HCT116 (cell line): ENCODE data around the gene HEPACAM2. TPM values are rescaled to one million over a fixed set of nuclear protein-coding genes. Genes with fewer than 3 reads are reported as not detected.

Experiments
- ATAC-seq: fragments of 200-7000 bp; cut with Tn5 transposase; 2 replicates; pipeline ENCODE4 v1.9.1; 2020; ENCODE audit warnings: mild to moderate bottlenecking, moderate library complexity
- BruUV-seq: library from RNA; stranded (reverse); fragments of 400-500 nt; replicated peaks from 2 replicates; lab custom pipeline; 2021; lab: Mats Ljungman, UMichigan
- CTCF ChIA-PET: fragments of 300-600 bp; sonication (Branson Sonifier 250); formaldehyde crosslinking; loops from one replicate; lab custom pipeline; 2021; ENCODE audit warnings: antibody characterized with exemption; lab: Charles Lee
- POLR2A ChIA-PET: fragments of 300-600, 350-600 bp; sonication (Branson Sonifier 250); formaldehyde crosslinking; loops from one replicate; lab custom pipeline; 2021; ENCODE audit warnings: antibody characterized with exemption; lab: Charles Lee
- RAD21 ChIA-PET, 2 experiments: fragments of 300-600 bp; sonication (Branson Sonifier 250); formaldehyde crosslinking; loops; one replicate each; lab custom pipeline; 2023; ENCODE audit warnings: low total read pairs in 2 of 2; ENCODE audit not compliant: uncharacterized antibody in 2 of 2, unreplicated experiment in 2 of 2, low non-redundant PET in 1 of 2; lab: Charles Lee
- DNase-seq: peaks from one replicate; pipeline ENCODE4 v3.0.0-alpha.2; 2010; ENCODE audit warnings: low read depth, low spot score
- H2AFZ ChIP-seq: fragments of 200-600 bp; shearing (Covaris generic), sonication (generic); 2 replicates; pipeline ENCODE4 v1.6.1; 2017; ENCODE audit warnings: low read depth, mixed run types, mixed read lengths, antibody characterized with exemption, low read length; ENCODE audit not compliant: poor library complexity, severe bottlenecking
- H3K27ac ChIP-seq: 2 replicates; pipeline ENCODE4 v1.5.1; 2012; ENCODE audit warnings: low read depth, low read length
- H3K27me3 ChIP-seq: fragments of 200-600 bp; sonication (generic); 2 replicates; pipeline ENCODE4 v1.6.1; 2016; ENCODE audit warnings: mixed run types, low read length, mixed read lengths; ENCODE audit not compliant: insufficient read depth
- H3K36me3 ChIP-seq, 2 experiments: fragments of 200-500 bp in 1 of 2; fragments of 200-600 bp in 1 of 2; sonication (Bioruptor generic) in 1 of 2; sonication (generic) in 1 of 2; 2 replicates each; pipeline versions ENCODE4 v1.5.1 to v1.6.1; 2014 to 2016; ENCODE audit warnings: low read length in 2 of 2, inconsistent platforms in 1 of 2, mixed read lengths in 1 of 2, mixed run types in 1 of 2; ENCODE audit not compliant: insufficient read depth in 2 of 2, control insufficient read depth in 1 of 2
- H3K4me1 ChIP-seq, 2 experiments: fragments of 200-600 bp in 1 of 2; sonication (generic) in 1 of 2; 2 replicates each; pipeline versions ENCODE4 v1.5.1 to v1.6.1; 2012 to 2017; ENCODE audit warnings: low read length in 2 of 2, inconsistent platforms in 1 of 2, mild to moderate bottlenecking in 1 of 2, mixed read lengths in 1 of 2, mixed run types in 1 of 2, moderate library complexity in 1 of 2; ENCODE audit not compliant: insufficient read depth in 2 of 2, control insufficient read depth in 1 of 2
- H3K4me2 ChIP-seq: fragments of 200-600 bp; sonication (generic); 2 replicates; pipeline ENCODE4 v1.6.1; 2017; ENCODE audit warnings: mixed run types, low read length, mixed read lengths
- H3K4me3 ChIP-seq, 2 experiments: fragments of 200-600 bp in 1 of 2; sonication (generic) in 1 of 2; replicated peaks in 1 of 2; 2 replicates each; pipeline ENCODE4 v1.5.1; 2011 to 2016; ENCODE audit warnings: low read length in 2 of 2, control low read depth in 1 of 2, low read depth in 1 of 2, mild to moderate bottlenecking in 1 of 2, mixed read lengths in 1 of 2, mixed run types in 1 of 2
- H3K79me2 ChIP-seq: fragments of 200-600 bp; sonication (generic); 2 replicates; pipeline ENCODE4 v1.6.1; 2017; ENCODE audit warnings: mild to moderate bottlenecking, mixed run types, low read length, moderate library complexity, mixed read lengths; ENCODE audit not compliant: insufficient read depth
- H3K9ac ChIP-seq: fragments of 200-600 bp; sonication (generic); 2 replicates; pipeline ENCODE4 v1.6.1; 2016; ENCODE audit warnings: low read length, mixed read lengths
- H3K9me2 ChIP-seq: fragments of 200-600 bp; sonication (generic), shearing (Covaris generic); 2 replicates; pipeline ENCODE4 v1.6.1; 2017; ENCODE audit warnings: mixed run types, mild to moderate bottlenecking, moderate library complexity; ENCODE audit not compliant: insufficient read depth
- H3K9me3 ChIP-seq, 2 experiments: fragments of 200-500 bp in 1 of 2; fragments of 200-600 bp in 1 of 2; sonication (Bioruptor generic) in 1 of 2; sonication (generic) in 1 of 2; 2 replicates each; pipeline ENCODE4 v1.6.1; 2014 to 2017; ENCODE audit warnings: low read length in 2 of 2, mixed read lengths in 2 of 2, inconsistent platforms in 1 of 2, low read depth in 1 of 2, mild to moderate bottlenecking in 1 of 2, mixed run types in 1 of 2, moderate library complexity in 1 of 2; ENCODE audit not compliant: control insufficient read depth in 1 of 2, insufficient read depth in 1 of 2
- H4K20me1 ChIP-seq: fragments of 200-600 bp; sonication (generic), shearing (Covaris generic); 2 replicates; pipeline ENCODE4 v1.6.1; 2017; ENCODE audit warnings: mixed run types, mild to moderate bottlenecking, moderate library complexity; ENCODE audit not compliant: insufficient read depth
- CEBPB ChIP-seq: IDR thresholded peaks from 2 replicates; pipeline ENCODE4 v1.6.1; 2012; ENCODE audit warnings: low read depth
- CTCF ChIP-seq, 3 experiments: fragments of 200-600 bp in 1 of 3; sonication (generic) in 1 of 3; IDR thresholded peaks in 2 of 3; conservative IDR thresholded peaks in 1 of 3; 2 replicates each; pipeline ENCODE4 v1.5.1; 2012 to 2017; ENCODE audit warnings: low read depth in 2 of 3, low read length in 2 of 3, antibody characterized with exemption in 1 of 3, borderline replicate concordance in 1 of 3, control low read depth in 1 of 3, mild to moderate bottlenecking in 1 of 3, mixed read lengths in 1 of 3, mixed run types in 1 of 3, moderate library complexity in 1 of 3; ENCODE audit not compliant: insufficient read depth in 1 of 3
- EGR1 ChIP-seq: IDR thresholded peaks from 2 replicates; pipeline ENCODE4 v1.6.1; 2012; ENCODE audit warnings: low read depth
- ELF1 ChIP-seq: IDR thresholded peaks from 2 replicates; pipeline ENCODE4 v1.6.1; 2012; ENCODE audit warnings: low read depth, borderline replicate concordance
- EZH2 ChIP-seq: fragments of 200-600 bp; sonication (generic); IDR thresholded peaks from 2 replicates; pipeline ENCODE4 v1.6.1; 2017; ENCODE audit warnings: antibody characterized with exemption, mixed run types
- EZH2phosphoT487 ChIP-seq: fragments of 200-600 bp; IDR thresholded peaks from 2 replicates; pipeline ENCODE4 v1.6.1; 2018; ENCODE audit warnings: antibody characterized with exemption, borderline replicate concordance
- FOSL1 ChIP-seq: IDR thresholded peaks from 2 replicates; pipeline ENCODE4 v1.6.1; 2012; ENCODE audit warnings: low read depth
- JUND ChIP-seq: IDR thresholded peaks from 2 replicates; pipeline ENCODE4 v1.6.1; 2012
- MAX ChIP-seq: IDR thresholded peaks from 2 replicates; pipeline ENCODE4 v1.6.1; 2012
- POLR2A ChIP-seq: IDR thresholded peaks from 2 replicates; pipeline ENCODE4 v1.7.0; 2011; ENCODE audit warnings: borderline replicate concordance; ENCODE audit not compliant: insufficient read depth, insufficient read length; ENCODE audit errors: extremely low read depth
- POLR2AphosphoS5 ChIP-seq: IDR thresholded peaks from 2 replicates; pipeline ENCODE4 v1.6.1; 2011; ENCODE audit warnings: mild to moderate bottlenecking, low read depth, low read length, moderate library complexity
- RAD21 ChIP-seq: IDR thresholded peaks from 2 replicates; pipeline ENCODE4 v1.6.1; 2012; ENCODE audit warnings: low read depth, mild to moderate bottlenecking
- REST ChIP-seq: IDR thresholded peaks from 2 replicates; pipeline ENCODE4 v1.6.1; 2012; ENCODE audit warnings: low read depth
- SRF ChIP-seq: IDR thresholded peaks from 2 replicates; pipeline ENCODE4 v1.6.1; 2012; ENCODE audit warnings: low read depth
- TCF7L2 ChIP-seq: IDR thresholded peaks from 2 replicates; pipeline ENCODE4 v1.7.0; 2011; ENCODE audit warnings: borderline replicate concordance, inconsistent platforms; ENCODE audit not compliant: insufficient read depth, insufficient read length; ENCODE audit errors: extremely low read depth
- YY1 ChIP-seq: IDR thresholded peaks from 2 replicates; pipeline ENCODE4 v1.6.1; 2011; ENCODE audit warnings: low read length, low read depth, moderate library complexity, mild to moderate bottlenecking; ENCODE audit not compliant: insufficient replicate concordance; ENCODE audit errors: extremely low read depth
- ZBTB33 ChIP-seq: IDR thresholded peaks from 2 replicates; pipeline ENCODE4 v1.6.1; 2011; ENCODE audit warnings: mild to moderate bottlenecking, low read length, moderate library complexity; ENCODE audit not compliant: insufficient replicate concordance; ENCODE audit errors: extremely low read depth
- ZNF274 ChIP-seq: fragments of 200-500 bp; sonication (Bioruptor generic); IDR thresholded peaks from 2 replicates; pipeline ENCODE4 v1.6.1; 2014; ENCODE audit warnings: mild to moderate bottlenecking, low read depth, low read length, inconsistent platforms
- intact Hi-C: fragments of 100-400 bp; cut with micrococcal nuclease; formaldehyde crosslinking; loops from 2 replicates; pipeline ENCODE4 v1.10.0; 2022
- total RNA-seq: library from RNA; stranded (reverse); gene quantifications from one replicate; pipeline ENCODE4 v1.2.1, GENCODE V29; 2021; ENCODE audit not compliant: unreplicated experiment

The HEPACAM2 gene
- total RNA-seq, 1 experiment from 2014 or later, result not detected

GRCh38 chr7:93238748-93239147, 12.5 kb upstream of the HEPACAM2 start:
- no peak overlapping the region for H2AFZ ChIP-seq
- no TSS peak for BruUV-seq
- TF ChIP-seq CEBPB (no peak), REST (no peak), SRF (no peak), JUND (no peak), FOSL1 (no peak), MAX (no peak), CTCF (IDR thresholded peaks at IDR 0.05 in 2 of 3, conservative IDR thresholded peaks at IDR 0.05 in 1 of 3; ENCODE audit: borderline replicate concordance in 1 of 3, insufficient read depth in 1 of 3, low read depth in 2 of 3, low read length in 2 of 3) (no peak), ZNF274 (no peak), EZH2phosphoT487 (no peak), ELF1 (no peak), EZH2 (no peak), ZBTB33 (no peak), TCF7L2 (no peak), POLR2A (no peak), YY1 (no peak), RAD21 (no peak), EGR1 (no peak), POLR2AphosphoS5 (no peak)
- ChIA-PET CTCF (no interaction called here), RAD21 (no interaction called here), POLR2A (no interaction called here)
- intact Hi-C loops, result no loop called here
- no peaks in the 10 kb centered on the region for H3K4me1 ChIP-seq
- ATAC-seq (no peak), DNase-seq (no peak)
- no peaks in the 10 kb centered on the region for H4K20me1 ChIP-seq
- H3K36me3 ChIP-seq, result no peaks in the 10 kb centered on the region
- no peaks in the 10 kb centered on the region; the same call in 1 of the 2 replicates for H3K79me2 ChIP-seq
- no peaks in the 10 kb centered on the region for H3K9me2 ChIP-seq
- H3K9me3 ChIP-seq, result no peaks in the 10 kb centered on the region
- no peak overlapping the region for H3K4me2 ChIP-seq
- no peak overlapping the region for H3K9ac ChIP-seq
- H3K4me3 ChIP-seq, result no peak overlapping the region
- no peak overlapping the region for H3K27ac ChIP-seq
- H3K27me3 ChIP-seq, result no peaks in the 10 kb centered on the region
